Stimulated activated CD4-positive, alpha-beta T cell treated with anti-CD3 and anti-CD28 coated beads, Interleukin-2, amount 100 ng/mL, for 24 hours (primary cell): ENCODE results near the gene PJA1.
A peak's percentile ranks its signal among the peaks of the same experiment; 100 is the strongest.

Experiments
- DNase-seq, 2 donors: peaks; one replicate each; pipeline ENCODE4 v3.0.0-alpha.2; 2020

PJA1 gene

GRCh38 chrX:69163936-69164741 lies 1.1 kb downstream of the PJA1 start:
- peak; percentile 38 to 54 for DNase-seq

- DNase-seq: no peak
These were observed 2.8 kb downstream of the PJA1 start for GRCh38 chrX:69162361-69162865.

DNA sequence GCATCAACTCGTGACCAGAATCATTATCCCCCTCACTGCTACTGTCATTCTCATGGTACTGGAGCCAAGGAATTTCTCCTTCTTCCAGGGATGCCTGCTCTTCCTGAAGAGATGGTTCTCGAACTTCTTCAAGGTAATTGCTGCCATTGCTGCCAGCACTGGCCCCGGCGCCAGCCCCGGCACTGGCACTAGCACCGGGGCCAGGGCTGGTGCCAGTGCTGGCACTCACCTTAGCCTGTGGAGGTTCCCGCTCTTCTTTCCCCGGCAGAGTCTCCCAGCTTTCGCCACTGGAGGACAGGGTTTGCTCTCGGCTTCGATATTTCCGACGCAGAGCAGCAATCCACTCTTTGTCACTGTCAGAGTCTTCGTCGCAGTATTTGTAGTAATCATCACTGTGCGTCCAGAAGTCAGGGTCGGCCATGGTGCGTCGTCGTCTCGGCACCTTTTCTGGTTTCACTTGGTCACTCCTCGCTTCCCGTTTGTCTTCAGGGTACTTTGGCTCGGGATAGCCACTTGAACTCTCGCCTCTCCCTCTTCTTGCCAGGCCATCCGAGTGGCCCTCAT lies 3.4 kb downstream of the PJA1 start:
- no peak for DNase-seq

- DNase-seq: no peak
These were observed 3.9 kb downstream of the PJA1 start for GRCh38 chrX:69161371-69161770.

DNA sequence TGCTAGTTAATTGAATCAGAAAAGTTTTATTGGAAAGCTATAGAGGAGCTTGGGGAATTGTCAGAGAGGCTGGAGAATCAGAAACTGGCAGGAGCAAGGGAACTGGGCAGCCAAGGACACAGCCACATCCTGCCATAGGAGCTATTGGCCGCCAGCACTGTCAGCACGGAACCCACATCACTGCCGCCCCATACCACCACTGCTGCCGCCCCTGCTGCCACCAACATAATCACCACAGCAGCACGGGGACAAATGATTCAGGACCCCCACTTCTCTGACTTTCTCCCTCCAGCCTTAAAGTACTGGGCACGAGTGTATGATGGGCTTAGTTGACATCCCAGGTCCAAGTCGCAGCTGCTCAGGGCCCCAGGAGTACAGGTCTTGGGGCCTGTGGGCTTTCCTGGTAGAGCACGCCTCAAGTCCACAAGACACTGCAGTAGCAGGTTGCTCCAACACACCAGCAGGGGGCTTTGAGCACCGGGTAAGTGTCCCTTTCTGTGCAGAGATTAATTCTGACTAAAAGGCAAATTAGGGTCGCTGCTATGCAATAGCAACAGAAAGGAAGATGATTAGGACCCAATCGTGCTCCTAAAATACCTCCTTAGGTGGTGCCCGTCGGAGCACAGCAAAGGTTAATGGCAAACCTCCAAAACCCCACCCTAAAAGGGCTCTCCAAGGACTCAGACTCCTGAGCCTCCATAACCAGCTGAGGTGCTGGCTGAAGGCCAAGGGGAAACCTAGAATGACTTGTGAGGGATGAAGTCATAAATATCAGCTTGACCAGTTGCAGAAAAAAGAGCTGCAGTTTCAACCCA lies 6.9 kb downstream of the PJA1 start:
- peak in 1 of 2 donors; percentile 23 for DNase-seq

DNA sequence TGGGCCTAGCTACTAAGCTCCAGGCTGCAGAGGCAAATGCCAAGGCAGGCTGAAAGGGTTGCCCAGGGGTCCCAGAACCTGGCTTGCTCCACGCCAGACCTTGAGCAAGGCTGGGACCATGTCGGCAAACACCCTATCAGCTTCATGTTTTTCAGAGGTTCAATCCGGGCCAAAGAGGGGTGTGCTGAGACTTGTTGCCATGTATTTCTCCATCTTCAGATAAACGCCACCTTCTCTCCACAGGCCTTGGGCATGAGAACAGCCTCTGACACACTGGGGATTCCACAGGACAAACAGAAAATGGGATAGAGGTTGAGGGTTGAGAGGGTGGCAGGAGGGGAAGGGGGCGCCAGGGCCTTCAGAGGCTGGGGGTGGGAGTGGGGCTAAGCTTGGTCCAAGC lies 8.6 kb downstream of the PJA1 start:
- DNase-seq: no peak

- DNase-seq: no peak
These were observed 9.3 kb downstream of the PJA1 start for GRCh38 chrX:69155786-69156520.

DNA sequence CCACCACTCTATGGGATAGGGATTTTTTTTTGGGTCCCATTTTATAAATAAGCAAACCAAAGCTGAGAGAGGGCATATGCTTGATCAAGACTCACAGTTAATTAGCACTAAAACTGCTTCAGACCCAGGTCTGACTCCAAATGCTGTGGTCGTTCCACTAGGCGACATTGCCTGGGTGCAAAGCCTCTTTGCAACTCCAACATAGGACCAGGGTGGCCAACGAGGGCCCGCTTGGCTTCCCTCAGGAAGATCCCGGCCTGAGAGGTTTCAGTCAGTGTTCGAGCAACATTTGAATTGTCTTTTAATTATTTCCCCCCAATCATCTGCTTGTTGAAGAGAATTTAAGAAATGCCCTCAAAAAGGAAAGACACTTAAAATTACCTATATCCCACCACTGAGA lies 11.2 kb downstream of the PJA1 start:
- no peak for DNase-seq

DNA sequence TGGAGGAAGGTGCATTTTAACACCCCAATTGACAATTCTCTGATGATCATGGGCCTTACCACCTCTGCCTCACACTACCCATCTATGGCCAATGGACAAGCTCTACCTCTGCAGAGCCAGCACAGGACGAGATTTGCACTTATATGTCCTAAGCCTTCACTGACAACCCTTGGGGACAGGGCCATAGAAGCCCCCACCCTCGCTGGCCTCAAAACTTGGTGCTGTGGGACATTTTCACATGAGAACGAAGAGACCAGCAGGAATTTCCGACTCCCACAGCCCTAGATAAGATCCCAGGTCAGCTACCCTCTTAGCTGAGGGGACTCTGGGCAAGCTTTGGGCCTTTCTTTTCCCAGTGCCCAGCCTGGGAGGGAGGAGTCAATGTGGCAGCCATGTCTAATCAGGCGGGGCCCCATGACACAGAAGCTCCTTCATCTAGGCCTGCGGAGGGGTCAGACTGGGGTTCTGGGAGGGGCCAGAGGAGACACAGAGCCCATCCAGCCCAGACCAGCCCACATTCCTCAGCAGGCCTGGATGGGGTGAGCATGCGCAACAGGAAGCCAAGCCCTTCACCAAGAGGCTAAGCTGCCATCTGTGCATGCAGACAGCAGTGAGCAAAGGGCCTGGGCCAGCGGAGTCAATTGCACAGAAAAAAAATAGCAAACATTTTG lies 12.1 kb downstream of the PJA1 start:
- DNase-seq: no peak

DNA sequence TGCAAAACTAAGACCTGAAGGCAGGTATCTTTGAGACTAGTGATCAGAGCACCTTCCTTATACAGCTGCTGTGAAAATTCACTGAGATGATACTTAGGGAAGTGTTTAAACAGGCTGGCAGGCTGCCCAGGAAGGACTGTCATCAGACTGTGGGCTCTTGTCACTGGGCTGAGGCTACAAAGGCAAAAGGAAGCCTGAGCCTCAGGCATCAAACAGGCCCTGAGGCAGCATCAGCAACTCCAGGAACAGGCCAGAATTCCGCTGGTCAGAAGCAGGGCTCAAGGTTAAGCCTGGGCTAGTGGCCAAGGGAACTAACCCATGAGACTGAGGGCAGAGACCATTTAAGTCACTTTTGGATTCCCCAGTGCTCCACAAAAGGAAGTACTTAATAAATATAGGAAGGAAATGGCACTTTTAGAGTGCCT lies 12.8 kb downstream of the PJA1 start:
- DNase-seq: no peak

DNA sequence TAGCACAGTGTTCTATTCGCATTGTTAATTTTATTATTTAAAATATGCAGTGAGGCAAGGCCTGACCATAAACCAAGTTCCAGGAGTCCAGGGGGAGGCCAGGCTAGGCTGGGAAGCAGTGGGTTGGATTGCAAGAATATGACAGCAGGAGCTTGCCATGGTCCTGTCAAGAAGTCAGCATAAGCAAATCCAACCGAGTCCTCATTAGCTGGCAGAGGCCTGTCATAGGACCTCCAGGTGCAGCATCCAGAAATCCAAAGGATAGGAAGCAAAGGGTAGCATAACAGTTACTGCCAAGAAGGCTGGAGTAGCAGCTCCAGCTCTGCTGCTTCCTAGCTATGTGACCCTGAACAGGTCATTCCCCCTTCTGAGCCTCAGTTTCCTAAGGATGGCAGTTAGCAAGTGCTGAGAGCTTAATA lies 13.4 kb downstream of the PJA1 start:
- no peak for DNase-seq

GRCh38 chrX:69150281-69150960 lies 14.8 kb downstream of the PJA1 start:
- DNase-seq: no peak

- DNase-seq: no peak
These were observed 15.6 kb downstream of the PJA1 start for GRCh38 chrX:69149466-69150280.

DNA sequence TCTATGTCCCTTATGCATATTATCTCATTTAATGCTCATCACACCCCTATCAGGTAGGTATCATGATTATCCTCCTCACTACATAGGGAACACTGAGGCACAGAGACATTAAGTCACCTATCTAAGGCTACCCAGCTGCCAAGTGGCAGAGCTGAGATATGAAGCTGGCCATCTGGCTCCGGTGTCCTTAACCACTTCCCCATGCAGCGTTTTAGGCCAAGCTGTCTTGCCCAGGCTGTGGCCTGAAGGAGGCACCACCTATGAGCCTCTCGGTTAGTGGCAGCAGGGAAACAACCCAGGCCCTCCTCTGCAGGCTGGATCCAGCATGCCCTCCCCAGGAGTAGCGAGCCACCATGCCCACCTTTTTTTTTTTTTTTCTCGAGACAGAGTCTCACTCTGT lies 16.3 kb downstream of the PJA1 start:
- no peak for DNase-seq

- DNase-seq: no peak
These were observed 18.5 kb downstream of the PJA1 start for GRCh38 chrX:69146739-69147138.

- no peak for DNase-seq
These were observed 19.5 kb downstream of the PJA1 start for GRCh38 chrX:69145714-69146113.

- DNase-seq: no peak
These were observed 20.2 kb downstream of the PJA1 start for GRCh38 chrX:69144838-69145680.

GRCh38 chrX:69143530-69143929 lies 21.7 kb downstream of the PJA1 start:
- DNase-seq: no peak

- DNase-seq: no peak
These were observed 22.3 kb downstream of the PJA1 start for GRCh38 chrX:69142788-69143469.
